HTR-8/SVneo (cell line): ENCODE data around the gene PTPRD.

ENCODE experiments used
- DNase-seq: peaks from one replicate; pipeline ENCODE4 v3.0.0; 2011; ENCODE audit warnings: low spot score, mixed read lengths; ENCODE audit not compliant: insufficient read length
- FAIRE-seq: peaks from 2 replicates; lab custom pipeline; 2011; peaks lifted over from hg19 to GRCh38; lab: Jason Lieb, UNC

PTPRD gene

GRCh38 chr9:8835291-8835690 lies 1777.5 kb downstream of the PTPRD start:
- FAIRE-seq = no peak
- DNase-seq = no peak

- FAIRE-seq = no peak
These were observed 1779.8 kb downstream of the PTPRD start for GRCh38 chr9:8832955-8833354.

GRCh38 chr9:8832386-8832785 lies 1780.4 kb downstream of the PTPRD start:
- DNase-seq (no peak), FAIRE-seq (no peak)

More at GRCh38 chr9:8832955-8833354, 1779.8 kb downstream of the PTPRD start:
- DNase-seq = no peak

- no peak for FAIRE-seq
- DNase-seq = no peak
These were observed 1781.2 kb downstream of the PTPRD start for GRCh38 chr9:8831568-8831967.

- DNase-seq (no peak), FAIRE-seq (no peak)
These were observed 1786.5 kb downstream of the PTPRD start for GRCh38 chr9:8826281-8826680.

- FAIRE-seq (no peak), DNase-seq (no peak)
These were observed 1787.1 kb downstream of the PTPRD start for GRCh38 chr9:8825585-8826147.

- DNase-seq = no peak
- no peak for FAIRE-seq
These were observed 1789.5 kb downstream of the PTPRD start for GRCh38 chr9:8823131-8823895.

GRCh38 chr9:8822667-8823025 lies 1790.2 kb downstream of the PTPRD start:
- FAIRE-seq = no peak
- DNase-seq = no peak

- DNase-seq (no peak), FAIRE-seq (no peak)
These were observed 1790.7 kb downstream of the PTPRD start for GRCh38 chr9:8821910-8822666.

GRCh38 chr9:8817335-8817734 lies 1795.5 kb downstream of the PTPRD start:
- DNase-seq = no peak
- FAIRE-seq = no peak

GRCh38 chr9:8816361-8816760 lies 1796.4 kb downstream of the PTPRD start:
- DNase-seq = no peak
- no peak for FAIRE-seq

- no peak for FAIRE-seq
These were observed 1796.9 kb downstream of the PTPRD start for GRCh38 chr9:8815931-8816330.

GRCh38 chr9:8815219-8815618 lies 1797.6 kb downstream of the PTPRD start:
- FAIRE-seq (no peak), DNase-seq (no peak)

More at GRCh38 chr9:8815931-8816330, 1796.9 kb downstream of the PTPRD start:
- no peak for DNase-seq

- FAIRE-seq (no peak), DNase-seq (no peak)
These were observed 1799.9 kb downstream of the PTPRD start for GRCh38 chr9:8812888-8813287.

- DNase-seq = no peak
- no peak for FAIRE-seq
These were observed 1803.1 kb downstream of the PTPRD start for GRCh38 chr9:8809741-8810140.

GRCh38 chr9:8806150-8806549 lies 1806.7 kb downstream of the PTPRD start:
- DNase-seq (no peak), FAIRE-seq (no peak)

- FAIRE-seq (no peak), DNase-seq (no peak)
These were observed 1808.2 kb downstream of the PTPRD start for GRCh38 chr9:8804613-8805012.

- no peak for FAIRE-seq
- DNase-seq = no peak
These were observed 1810.6 kb downstream of the PTPRD start for GRCh38 chr9:8802242-8802641.

GRCh38 chr9:8800196-8800595 lies 1812.6 kb downstream of the PTPRD start:
- FAIRE-seq = no peak
- no peak for DNase-seq

GRCh38 chr9:8799615-8800014 lies 1813.2 kb downstream of the PTPRD start:
- no peak for FAIRE-seq
- no peak for DNase-seq

- DNase-seq (no peak), FAIRE-seq (no peak)
These were observed 1813.6 kb downstream of the PTPRD start for GRCh38 chr9:8799206-8799605.
